Peyer's patch (tissue), 4 donors: ENCODE results near the gene DCAKD. TPM values are rescaled to one million over a fixed set of nuclear protein-coding genes. Genes with fewer than 3 reads are reported as not detected.
"Not testable (repeated sequence)": the region's sequence is repeated elsewhere in the genome, so short reads cannot be mapped to it uniquely, and the experiment has no call there.

Experiments used
- DNase-seq, 3 donors: peaks; one replicate each; pipeline ENCODE4 v3.0.0-alpha.2; 2017 to 2019
- H3K27ac ChIP-seq, 4 donors: fragments of 200-600 bp; sonication (generic); one replicate each; pipeline ENCODE4 v1.5.1; 2016 to 2019
- H3K27me3 ChIP-seq, 2 donors: fragments of 200-600 bp; sonication (generic); one replicate each; pipeline ENCODE4 v1.5.1; 2019
- H3K36me3 ChIP-seq, 3 donors: fragments of 200-600 bp; sonication (generic); one replicate each; pipeline ENCODE4 v1.5.1; 2016 to 2019
- H3K4me1 ChIP-seq, 4 donors: fragments of 200-600 bp; sonication (generic); one replicate each; pipeline ENCODE4 v1.5.1; 2016 to 2019
- H3K4me3 ChIP-seq, 4 donors: fragments of 200-600 bp; sonication (generic); 1 replicate in 3 of 4; 2 replicates in 1 of 4; pipeline ENCODE4 v1.5.1; 2016 to 2019; ENCODE audit warnings: mild to moderate bottlenecking in 1 of 4
- H3K9me3 ChIP-seq, 4 donors: fragments of 200-600 bp; sonication (generic); one replicate each; pipeline ENCODE4 v1.5.1; 2016 to 2019; ENCODE audit warnings: mild to moderate bottlenecking in 1 of 4
- POLR2A ChIP-seq, 2 donors: fragments of 450-650 bp; IDR thresholded peaks; one replicate each; pipeline ENCODE4 v1.5.1; 2017; ENCODE audit warnings: antibody characterized with exemption in 2 of 2, mild to moderate bottlenecking in 2 of 2, moderate library complexity in 2 of 2
- total RNA-seq, 4 donors: library from RNA; depleted of rRNA; stranded (reverse); fragments of >200 nt; gene quantifications; one replicate each; pipeline ENCODE4 v1.1.0, GENCODE V29; 2016
- TF ChIP-seq, protein P1 (sequence below), 6 experiments: fragments of 450-650 bp in 4 of 6; fragments of 200-600 bp in 2 of 6; sonication (generic) in 1 of 6; IDR thresholded peaks; one replicate each; pipeline ENCODE4 v1.5.1; 2017 to 2019; ENCODE audit warnings: antibody characterized with exemption in 6 of 6, mild to moderate bottlenecking in 3 of 6, moderate library complexity in 1 of 6

DCAKD gene
- total RNA-seq, 4 donors from 2014 or later, result 12.6 to 78.4 (median 23.2) TPM

DNA sequence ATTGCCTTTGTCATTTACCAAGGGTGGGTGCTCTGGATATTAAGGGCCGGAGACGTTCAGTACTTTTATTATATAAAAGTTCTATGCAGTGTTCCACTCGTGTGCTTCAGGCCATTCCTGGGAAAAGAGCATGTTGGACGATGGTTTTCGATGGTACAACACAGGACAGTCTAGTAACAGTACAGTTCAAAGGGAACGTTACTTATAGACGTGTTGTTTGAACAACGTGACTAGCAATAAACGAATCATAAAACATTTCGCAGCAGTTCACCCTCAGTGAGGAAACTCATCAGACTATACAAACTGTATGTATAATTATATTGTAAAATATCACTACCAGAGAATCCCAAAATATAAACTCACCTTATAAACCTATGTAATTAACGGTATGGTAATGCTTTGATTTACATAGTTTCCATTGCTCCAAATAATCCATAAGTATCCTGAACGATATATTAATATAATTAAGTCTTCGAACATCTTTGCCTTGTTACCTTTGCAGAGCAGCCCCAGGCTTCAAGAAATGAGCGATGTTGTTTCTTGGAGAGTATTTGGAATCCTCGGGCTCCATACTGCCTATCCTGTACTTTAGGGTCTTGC lies 10.3 kb upstream of the DCAKD start:
- Histone ChIP-seq H3K27me3 (no peaks in the 10 kb centered on the region), H3K27ac (peak overlapping the region; percentile 83 to 94 (median 88)), H3K9me3 (no peaks in the 10 kb centered on the region), H3K36me3 (no peaks in the 10 kb centered on the region), H3K4me1 (peaks cover 0 to 49% (median 12%) of the 10 kb centered on the region in 4 donors), H3K4me3 (peak overlapping the region; percentile 73 to 85 (median 76))
- TF ChIP-seq POLR2A (IDR thresholded peaks at IDR 0.05), result no peak
- TF ChIP-seq, protein P1, sequence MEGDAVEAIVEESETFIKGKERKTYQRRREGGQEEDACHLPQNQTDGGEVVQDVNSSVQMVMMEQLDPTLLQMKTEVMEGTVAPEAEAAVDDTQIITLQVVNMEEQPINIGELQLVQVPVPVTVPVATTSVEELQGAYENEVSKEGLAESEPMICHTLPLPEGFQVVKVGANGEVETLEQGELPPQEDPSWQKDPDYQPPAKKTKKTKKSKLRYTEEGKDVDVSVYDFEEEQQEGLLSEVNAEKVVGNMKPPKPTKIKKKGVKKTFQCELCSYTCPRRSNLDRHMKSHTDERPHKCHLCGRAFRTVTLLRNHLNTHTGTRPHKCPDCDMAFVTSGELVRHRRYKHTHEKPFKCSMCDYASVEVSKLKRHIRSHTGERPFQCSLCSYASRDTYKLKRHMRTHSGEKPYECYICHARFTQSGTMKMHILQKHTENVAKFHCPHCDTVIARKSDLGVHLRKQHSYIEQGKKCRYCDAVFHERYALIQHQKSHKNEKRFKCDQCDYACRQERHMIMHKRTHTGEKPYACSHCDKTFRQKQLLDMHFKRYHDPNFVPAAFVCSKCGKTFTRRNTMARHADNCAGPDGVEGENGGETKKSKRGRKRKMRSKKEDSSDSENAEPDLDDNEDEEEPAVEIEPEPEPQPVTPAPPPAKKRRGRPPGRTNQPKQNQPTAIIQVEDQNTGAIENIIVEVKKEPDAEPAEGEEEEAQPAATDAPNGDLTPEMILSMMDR (IDR thresholded peaks at IDR 0.05), result no peak
- no peak for DNase-seq

DNA sequence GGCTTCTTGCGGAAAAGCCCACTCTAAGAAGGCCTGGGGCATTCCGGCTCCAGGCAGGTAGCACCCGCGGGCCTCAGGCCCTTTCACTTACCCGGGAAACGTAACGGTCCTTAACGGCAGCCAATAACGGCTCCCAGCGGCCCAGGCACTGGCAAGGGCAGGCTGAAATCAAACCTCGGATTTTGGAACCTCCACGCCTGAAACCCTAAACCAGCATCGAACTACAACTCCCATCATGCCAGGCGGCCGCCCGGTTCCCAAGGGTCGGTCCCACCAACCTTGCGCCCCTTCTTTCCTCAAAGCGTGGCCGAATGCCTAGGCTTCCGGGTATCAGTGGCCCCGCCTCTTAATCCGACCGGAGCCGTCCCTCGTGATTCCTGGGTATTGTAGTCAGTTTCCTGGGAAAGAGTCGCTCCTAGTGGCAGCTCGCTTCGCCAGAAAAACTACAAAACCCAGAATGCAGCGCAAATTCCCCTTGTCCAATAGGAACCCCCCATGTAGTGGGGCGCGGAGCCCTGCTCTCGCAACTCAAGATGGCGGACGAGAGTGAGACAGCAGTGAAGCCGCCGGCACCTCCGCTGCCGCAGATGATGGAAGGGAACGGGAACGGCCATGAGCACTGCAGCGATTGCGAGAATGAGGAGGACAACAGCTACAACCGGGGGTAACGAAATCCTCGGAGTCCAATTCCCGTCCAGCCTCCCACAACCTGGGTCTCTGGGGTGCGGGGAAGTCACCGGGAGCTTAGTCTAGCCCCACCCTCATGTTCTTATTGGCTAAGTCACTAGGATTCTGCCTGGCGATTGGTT lies 9.6 kb upstream of the DCAKD start, which contains the start of gene NMT1:
TSS of gene NMT1 (plus strand) at position 521 of the 809 bp plus-strand sequence. CDS start at position 534, 13 bp downstream.
- peaks cover 0 to 47% (median 12%) of the 10 kb centered on the region in 4 donors for H3K4me1 ChIP-seq
- peak within 1 kb of the TSS; percentile 73 to 85 (median 76) for H3K4me3 ChIP-seq
- H3K27me3 ChIP-seq, result no peaks in the 10 kb centered on the region
- TF ChIP-seq, protein P1 (IDR thresholded peaks at IDR 0.05), result peak in 3 of 6 experiments; percentile 1 to 17 (median 16)
- TF ChIP-seq POLR2A (IDR thresholded peaks at IDR 0.05), result peak; percentile 65 to 89
- peak within 1 kb of the TSS; percentile 83 to 94 (median 88) for H3K27ac ChIP-seq
- DNase-seq, result peak; percentile 95 to 99 (median 97)
- H3K36me3 ChIP-seq, result no peaks in the 10 kb centered on the region
- no peaks in the 10 kb centered on the region for H3K9me3 ChIP-seq

DNA sequence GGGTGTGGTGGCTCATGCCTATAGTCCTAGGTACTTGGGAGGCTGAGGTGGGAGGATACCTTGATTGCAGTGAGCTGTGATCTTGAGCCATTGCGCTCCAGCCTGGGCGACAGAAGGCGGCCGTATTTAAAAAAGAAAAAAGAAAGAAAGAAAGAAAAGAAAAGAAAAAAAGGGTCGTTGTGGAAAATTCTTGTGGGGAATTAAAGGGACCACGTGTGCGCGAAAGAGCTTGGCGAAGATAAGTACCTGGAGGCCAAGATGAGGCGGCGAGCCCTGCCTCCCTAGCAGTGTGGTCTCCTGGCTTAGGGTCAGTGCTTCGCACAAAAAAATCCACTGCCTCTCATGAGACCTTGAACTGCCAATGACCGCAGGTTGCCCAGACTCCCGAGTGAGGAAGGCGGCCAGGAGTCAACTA lies 9.0 kb upstream of the DCAKD start:
- Histone ChIP-seq H3K9me3 (no peaks in the 10 kb centered on the region), H3K27me3 (no peaks in the 10 kb centered on the region), H3K4me1 (peaks cover 0 to 47% (median 12%) of the 10 kb centered on the region in 4 donors), H3K27ac (peak overlapping the region; percentile 72 to 88 (median 82)), H3K36me3 (no peaks in the 10 kb centered on the region), H3K4me3 (peak overlapping the region; percentile 73 to 85 (median 76))
- DNase-seq, result no peak
- TF ChIP-seq, protein P1 (IDR thresholded peaks at IDR 0.05), result no peak
- TF ChIP-seq POLR2A (IDR thresholded peaks at IDR 0.05), result no peak

DNA sequence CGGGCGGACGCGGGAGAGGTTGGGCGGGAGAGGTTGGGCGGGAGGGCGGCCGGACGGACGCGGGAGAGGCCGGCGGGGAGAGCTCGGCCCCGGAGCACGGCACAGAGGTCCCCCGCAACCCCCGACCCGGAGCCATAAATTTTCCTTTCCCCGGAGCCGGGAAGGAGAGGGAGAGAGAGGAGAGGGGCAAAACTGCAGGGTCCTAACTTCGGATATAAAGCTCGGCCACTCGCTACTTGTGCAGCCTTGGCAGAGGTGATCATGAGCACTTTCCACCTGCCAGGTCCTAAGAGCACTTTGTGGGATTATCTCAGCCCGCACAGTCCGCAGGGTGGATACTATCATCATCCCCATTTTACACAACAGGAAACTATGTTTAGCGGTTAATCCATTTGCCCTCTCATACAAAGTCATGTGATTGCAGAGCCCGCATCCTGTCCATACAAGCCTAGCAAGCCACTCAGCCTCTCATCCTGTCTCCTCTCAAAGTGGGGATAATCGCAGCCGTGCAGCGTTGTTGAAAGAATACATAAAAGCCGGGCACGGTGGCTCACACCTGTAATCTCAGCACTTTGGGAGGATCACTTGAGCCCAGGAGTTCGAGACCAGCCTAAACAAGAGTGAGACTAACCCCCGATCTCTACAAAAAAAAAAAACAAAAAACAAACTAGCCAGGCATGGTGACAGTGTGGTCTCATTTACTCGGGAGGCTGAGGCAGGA lies 780 bp upstream of the DCAKD start:
- peak; percentile 74 to 79 (median 76) for DNase-seq
- H3K9me3 ChIP-seq, result no peaks in the 10 kb centered on the region
- no peaks in the 10 kb centered on the region for H3K36me3 ChIP-seq
- peak; percentile 29 to 65 for TF ChIP-seq POLR2A (IDR thresholded peaks at IDR 0.05)
- TF ChIP-seq, protein P1 (IDR thresholded peaks at IDR 0.05), result no peak
- no peaks in the 10 kb centered on the region for H3K27me3 ChIP-seq
- peak overlapping the region; percentile 75 to 90 (median 86) for H3K27ac ChIP-seq
- peak overlapping the region; percentile 48 to 75 (median 56) for H3K4me3 ChIP-seq
- peaks cover 0 to 12% (median 7%) of the 10 kb centered on the region in 4 donors for H3K4me1 ChIP-seq

DNA sequence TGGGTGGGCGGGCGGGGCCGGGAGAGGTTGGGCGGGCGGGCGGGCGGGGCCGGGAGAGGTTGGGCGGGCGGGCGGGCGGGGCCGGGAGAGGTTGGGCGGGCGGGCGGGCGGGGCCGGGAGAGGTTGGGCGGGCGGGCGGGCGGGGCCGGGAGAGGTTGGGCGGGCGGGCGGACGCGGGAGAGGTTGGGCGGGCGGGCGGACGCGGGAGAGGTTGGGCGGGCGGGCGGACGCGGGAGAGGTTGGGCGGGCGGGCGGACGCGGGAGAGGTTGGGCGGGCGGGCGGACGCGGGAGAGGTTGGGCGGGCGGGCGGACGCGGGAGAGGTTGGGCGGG lies 254 bp upstream of the DCAKD start:
- peak overlapping the region; percentile 48 to 75 (median 62) for H3K4me3 ChIP-seq
- peaks cover 0 to 12% (median 7%) of the 10 kb centered on the region in 4 donors for H3K4me1 ChIP-seq
- H3K36me3 ChIP-seq, DNase-seq, H3K9me3 ChIP-seq, H3K27me3 ChIP-seq: not testable (repeated sequence)
- H3K27ac ChIP-seq, result peak overlapping the region; percentile 85 to 92 (median 89)
